ENCODE measurements around the gene LY6G5C. TPM values are rescaled to one million over a fixed set of nuclear protein-coding genes. Genes with fewer than 3 reads are reported as not detected.

LY6G5C gene
- total and polyA plus RNA-seq, 2 donors (not counting 1 experiment from before 2014, with no cell fraction given): 0.76 to 3.4 TPM

DNA sequence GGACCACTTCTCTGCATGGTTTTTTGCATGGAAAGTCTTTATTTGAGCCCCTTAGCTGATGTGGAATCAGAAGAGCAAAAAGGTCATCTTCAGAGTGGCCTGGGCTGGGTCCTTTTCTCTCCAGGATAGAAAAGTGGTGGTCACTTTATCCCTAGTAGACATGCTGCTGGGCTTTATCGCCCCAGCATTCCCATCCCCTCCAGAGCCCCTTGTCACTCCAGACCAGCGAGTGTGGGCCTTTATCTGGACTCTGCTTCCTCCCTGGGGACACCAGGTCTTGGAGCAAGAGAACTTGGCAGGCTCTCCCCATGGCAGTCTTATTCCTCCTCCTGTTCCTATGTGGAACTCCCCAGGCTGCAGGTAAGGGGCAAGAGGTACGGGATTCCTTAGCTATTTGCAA, 25.7 kb upstream of the LY6G5C start, which contains the start of gene LY6G6F:
Gene LY6G6F (plus strand): TSS at position 268 of the 400 bp plus-strand sequence. CDS start 41 bp downstream, at position 309.
- intact Hi-C loops (cut with micrococcal nuclease): no loop called here
- H2AFZ ChIP-seq (ENCODE audit: insufficient read depth, low read depth, low read length, poor library complexity, severe bottlenecking): no peak within 1 kb of the TSS
- no peak within 1 kb of the TSS for H3K4me3 Mint-ChIP-seq

GRCh38 chr6:31705931-31706330, 25.1 kb upstream of the LY6G5C start:
- no peak overlapping the region for H3K9ac ChIP-seq (ENCODE audit: low read length)
- no peak overlapping the region for H3K27ac ChIP-seq (ENCODE audit: low read length in 2 of 2)
- intact Hi-C loops (cut with micrococcal nuclease): no loop called here
- no peak overlapping the region for H3K4me3 ChIP-seq (ENCODE audit: control extremely low read depth in 1 of 5, extremely low read depth in 1 of 5, insufficient read depth in 1 of 5, low read depth in 2 of 5, low read length in 4 of 5)
- DNase-seq (no peak), ATAC-seq (ENCODE audit: low read depth) (no peak)
- H3K4me2 ChIP-seq (replicated peaks; ENCODE audit: low read depth, low read length, poor library complexity, severe bottlenecking): no peak overlapping the region
- TF ChIP-seq CTCF (IDR thresholded peaks at IDR 0.05) (no peak), EZH2 (IDR thresholded peaks at IDR 0.05; ENCODE audit: borderline replicate concordance, insufficient read depth, low read depth, low read length, poor library complexity, severe bottlenecking) (no peak)
- no peaks in the 10 kb centered on the region for H4K20me1 ChIP-seq (ENCODE audit: control insufficient read depth, insufficient read depth, low read length, poor library complexity, severe bottlenecking)
- Mint-ChIP-seq H3K9me3 (ENCODE audit: insufficient read depth) (no peaks in the 10 kb centered on the region), H3K27me3 (no peaks in the 10 kb centered on the region), H3K4me3 (no peak overlapping the region), H3K27ac (no peak overlapping the region), H3K4me1 (peaks cover 28% of the 10 kb centered on the region)
- H3K27me3 ChIP-seq (replicated peaks in 1 of 4; ENCODE audit: control extremely low read depth in 1 of 4, control insufficient read depth in 3 of 4, insufficient read depth in 4 of 4, low read length in 3 of 4): peaks cover 0 to 6% (median 0%) of the 10 kb centered on the region in 4 experiments
- WGBS (ENCODE audit: insufficient coverage): 100% methylated on average over 1 of the region's 6 CpGs
- H3K4me1 ChIP-seq (ENCODE audit: control insufficient read depth in 2 of 2, insufficient read depth in 2 of 2, low read length in 2 of 2): peaks cover 23 to 29% of the 10 kb centered on the region in 2 donors
- peaks cover 21% of the 10 kb centered on the region for H3K79me2 ChIP-seq (ENCODE audit: control insufficient read depth, insufficient read depth, low read length)
- no peaks in the 10 kb centered on the region for H3K9me3 ChIP-seq (ENCODE audit: control extremely low read depth in 1 of 3, control insufficient read depth in 2 of 3, insufficient read depth in 1 of 3, low read length in 2 of 3)
- POLR2A ChIA-PET: interaction anchor here (0.6 kb wide), 1 partner anchor 109 kb away, joined by 3 read pairs; the partner anchor contains the start of genes HSPA1A and HSPA1L
- H2AFZ ChIP-seq (ENCODE audit: insufficient read depth, low read depth, low read length, poor library complexity, severe bottlenecking): no peak overlapping the region
- CTCF ChIA-PET: no interaction called here
- H3K36me3 ChIP-seq (replicated peaks in 1 of 2; ENCODE audit: control extremely low read depth in 1 of 2, control insufficient read depth in 1 of 2, extremely low read depth in 1 of 2, insufficient read depth in 2 of 2, low read length in 1 of 2): peaks cover 0 to 6% of the 10 kb centered on the region in 2 experiments

More for the DNA sequence above, 25.7 kb upstream of the LY6G5C start, which contains the start of gene LY6G6F:
- ATAC-seq (ENCODE audit: low read depth): no peak
- no peak within 1 kb of the TSS for H3K4me3 ChIP-seq (ENCODE audit: control extremely low read depth in 1 of 5, extremely low read depth in 1 of 5, insufficient read depth in 1 of 5, low read depth in 2 of 5, low read length in 4 of 5)
- ChIA-PET CTCF (no interaction called here), POLR2A (no interaction called here)
- no peaks in the 10 kb centered on the region for H3K9me3 ChIP-seq (ENCODE audit: control extremely low read depth in 1 of 3, control insufficient read depth in 2 of 3, insufficient read depth in 1 of 3, low read length in 2 of 3)
- H3K36me3 ChIP-seq (replicated peaks in 1 of 2; ENCODE audit: control extremely low read depth in 1 of 2, control insufficient read depth in 1 of 2, extremely low read depth in 1 of 2, insufficient read depth in 2 of 2, low read length in 1 of 2): no peaks in the 10 kb centered on the region
- peaks cover 14% of the 10 kb centered on the region for H3K79me2 ChIP-seq (ENCODE audit: control insufficient read depth, insufficient read depth, low read length)
- H3K27me3 Mint-ChIP-seq: no peaks in the 10 kb centered on the region
- no peak for TF ChIP-seq CTCF (IDR thresholded peaks at IDR 0.05)
- no peak for TF ChIP-seq EZH2 (IDR thresholded peaks at IDR 0.05; ENCODE audit: borderline replicate concordance, insufficient read depth, low read depth, low read length, poor library complexity, severe bottlenecking)
- H3K27me3 ChIP-seq (replicated peaks in 1 of 4; ENCODE audit: control extremely low read depth in 1 of 4, control insufficient read depth in 3 of 4, insufficient read depth in 4 of 4, low read length in 3 of 4): peaks cover 0 to 6% (median 0%) of the 10 kb centered on the region in 4 experiments
- no peaks in the 10 kb centered on the region for H3K9me3 Mint-ChIP-seq (ENCODE audit: insufficient read depth)
- no peak within 1 kb of the TSS for H3K9ac ChIP-seq (ENCODE audit: low read length)
- H3K27ac ChIP-seq (ENCODE audit: low read length in 2 of 2): no peak within 1 kb of the TSS
- no peaks in the 10 kb centered on the region for H4K20me1 ChIP-seq (ENCODE audit: control insufficient read depth, insufficient read depth, low read length, poor library complexity, severe bottlenecking)
- no peak within 1 kb of the TSS for H3K4me2 ChIP-seq (replicated peaks; ENCODE audit: low read depth, low read length, poor library complexity, severe bottlenecking)
- no peak for DNase-seq
- peaks cover 28% of the 10 kb centered on the region for H3K4me1 Mint-ChIP-seq
- 83% methylated on average over 3 of the region's 3 CpGs for WGBS (ENCODE audit: insufficient coverage)
- peaks cover 24 to 29% of the 10 kb centered on the region in 2 donors for H3K4me1 ChIP-seq (ENCODE audit: control insufficient read depth in 2 of 2, insufficient read depth in 2 of 2, low read length in 2 of 2)
- no peak within 1 kb of the TSS for H3K27ac Mint-ChIP-seq

Data from B cell (primary cell).